ENCODE results near the gene PGM3.

The PGM3 gene

GRCh38 chr6:83132121-83132520, 60.9 kb downstream of the PGM3 start:
- H3K36me3 ChIP-seq (ENCODE audit: insufficient read depth, insufficient read length, low read length), result peaks cover 6% of the 10 kb centered on the region
- no peak for TF ChIP-seq SUZ12 (IDR thresholded peaks at IDR 0.05; ENCODE audit: extremely low read depth, insufficient read depth, insufficient read length)
- H3K9me3 ChIP-seq (ENCODE audit: insufficient read depth, low read length), result no peaks in the 10 kb centered on the region
- DNase-seq (ENCODE audit: low read depth, low spot score), result no peak
- H3K4me1 ChIP-seq (ENCODE audit: insufficient read depth, insufficient read length), result no peaks in the 10 kb centered on the region
- no peak overlapping the region for H3K4me3 ChIP-seq (ENCODE audit: insufficient read length, low read depth)
- H3K27me3 ChIP-seq (ENCODE audit: insufficient read depth, insufficient read length), result no peaks in the 10 kb centered on the region
- no peak overlapping the region for H3K9ac ChIP-seq (ENCODE audit: insufficient read length, low read depth)

GRCh38 chr6:83127976-83128375, 65.1 kb downstream of the PGM3 start:
- Histone ChIP-seq H3K9me3 (ENCODE audit: insufficient read depth, low read length) (no peaks in the 10 kb centered on the region), H3K4me3 (ENCODE audit: insufficient read length, low read depth) (no peak overlapping the region), H3K4me1 (ENCODE audit: insufficient read depth, insufficient read length) (no peaks in the 10 kb centered on the region), H3K27me3 (ENCODE audit: insufficient read depth, insufficient read length) (no peaks in the 10 kb centered on the region), H3K9ac (ENCODE audit: insufficient read length, low read depth) (no peak overlapping the region), H3K36me3 (ENCODE audit: insufficient read depth, insufficient read length, low read length) (peaks cover 18% of the 10 kb centered on the region)
- no peak for TF ChIP-seq YY1 (IDR thresholded peaks at IDR 0.05; ENCODE audit: insufficient read depth, insufficient read length)
- no peak for TF ChIP-seq SUZ12 (IDR thresholded peaks at IDR 0.05; ENCODE audit: extremely low read depth, insufficient read depth, insufficient read length)
- TF ChIP-seq ZNF274 (IDR thresholded peaks at IDR 0.05; ENCODE audit: low read depth, low read length), result no peak
- DNase-seq (ENCODE audit: low read depth, low spot score), result no peak

GRCh38 chr6:83127258-83127657, 65.8 kb downstream of the PGM3 start:
- Histone ChIP-seq H3K27me3 (ENCODE audit: insufficient read depth, insufficient read length) (no peaks in the 10 kb centered on the region), H3K9ac (ENCODE audit: insufficient read length, low read depth) (no peak overlapping the region), H3K4me3 (ENCODE audit: insufficient read length, low read depth) (no peak overlapping the region), H3K4me1 (ENCODE audit: insufficient read depth, insufficient read length) (no peaks in the 10 kb centered on the region), H3K9me3 (ENCODE audit: insufficient read depth, low read length) (no peaks in the 10 kb centered on the region), H3K36me3 (ENCODE audit: insufficient read depth, insufficient read length, low read length) (peaks cover 18% of the 10 kb centered on the region)
- TF ChIP-seq YY1 (IDR thresholded peaks at IDR 0.05; ENCODE audit: insufficient read depth, insufficient read length), result no peak
- TF ChIP-seq SUZ12 (IDR thresholded peaks at IDR 0.05; ENCODE audit: extremely low read depth, insufficient read depth, insufficient read length), result no peak
- TF ChIP-seq ZNF274 (IDR thresholded peaks at IDR 0.05; ENCODE audit: low read depth, low read length), result no peak
- no peak for DNase-seq (ENCODE audit: low read depth, low spot score)

GRCh38 chr6:83126807-83127206, 66.3 kb downstream of the PGM3 start:
- H3K9me3 ChIP-seq (ENCODE audit: insufficient read depth, low read length), result no peaks in the 10 kb centered on the region
- H3K27me3 ChIP-seq (ENCODE audit: insufficient read depth, insufficient read length), result no peaks in the 10 kb centered on the region
- H3K4me1 ChIP-seq (ENCODE audit: insufficient read depth, insufficient read length), result no peaks in the 10 kb centered on the region
- H3K36me3 ChIP-seq (ENCODE audit: insufficient read depth, insufficient read length, low read length), result peaks cover 18% of the 10 kb centered on the region
- no peak overlapping the region for H3K9ac ChIP-seq (ENCODE audit: insufficient read length, low read depth)
- no peak for DNase-seq (ENCODE audit: low read depth, low spot score)
- TF ChIP-seq ZNF274 (IDR thresholded peaks at IDR 0.05; ENCODE audit: low read depth, low read length) (no peak), SUZ12 (IDR thresholded peaks at IDR 0.05; ENCODE audit: extremely low read depth, insufficient read depth, insufficient read length) (no peak), YY1 (IDR thresholded peaks at IDR 0.05; ENCODE audit: insufficient read depth, insufficient read length) (no peak)
- no peak overlapping the region for H3K4me3 ChIP-seq (ENCODE audit: insufficient read length, low read depth)

- no peak for DNase-seq (ENCODE audit: low read depth, low spot score)
- Histone ChIP-seq H3K36me3 (ENCODE audit: insufficient read depth, insufficient read length, low read length) (peaks cover 18% of the 10 kb centered on the region), H3K27me3 (ENCODE audit: insufficient read depth, insufficient read length) (no peaks in the 10 kb centered on the region), H3K4me1 (ENCODE audit: insufficient read depth, insufficient read length) (no peaks in the 10 kb centered on the region), H3K9ac (ENCODE audit: insufficient read length, low read depth) (no peak overlapping the region), H3K9me3 (ENCODE audit: insufficient read depth, low read length) (no peaks in the 10 kb centered on the region), H3K4me3 (ENCODE audit: insufficient read length, low read depth) (no peak overlapping the region)
- TF ChIP-seq YY1 (IDR thresholded peaks at IDR 0.05; ENCODE audit: insufficient read depth, insufficient read length) (no peak), SUZ12 (IDR thresholded peaks at IDR 0.05; ENCODE audit: extremely low read depth, insufficient read depth, insufficient read length) (no peak), ZNF274 (IDR thresholded peaks at IDR 0.05; ENCODE audit: low read depth, low read length) (no peak)
Observed at GRCh38 chr6:83126223-83126622, 66.8 kb downstream of the PGM3 start.

- Histone ChIP-seq H3K27me3 (ENCODE audit: insufficient read depth, insufficient read length) (no peaks in the 10 kb centered on the region), H3K4me1 (ENCODE audit: insufficient read depth, insufficient read length) (no peaks in the 10 kb centered on the region), H3K36me3 (ENCODE audit: insufficient read depth, insufficient read length, low read length) (peaks cover 18% of the 10 kb centered on the region), H3K9ac (ENCODE audit: insufficient read length, low read depth) (no peak overlapping the region), H3K9me3 (ENCODE audit: insufficient read depth, low read length) (no peaks in the 10 kb centered on the region), H3K4me3 (ENCODE audit: insufficient read length, low read depth) (no peak overlapping the region)
- TF ChIP-seq ZNF274 (IDR thresholded peaks at IDR 0.05; ENCODE audit: low read depth, low read length) (no peak), SUZ12 (IDR thresholded peaks at IDR 0.05; ENCODE audit: extremely low read depth, insufficient read depth, insufficient read length) (no peak), YY1 (IDR thresholded peaks at IDR 0.05; ENCODE audit: insufficient read depth, insufficient read length) (no peak)
- no peak for DNase-seq (ENCODE audit: low read depth, low spot score)
Observed at GRCh38 chr6:83125425-83125824, 67.6 kb downstream of the PGM3 start.

GRCh38 chr6:83124553-83124952, 68.5 kb downstream of the PGM3 start:
- DNase-seq (ENCODE audit: low read depth, low spot score), result no peak
- TF ChIP-seq SUZ12 (IDR thresholded peaks at IDR 0.05; ENCODE audit: extremely low read depth, insufficient read depth, insufficient read length), result no peak
- no peak for TF ChIP-seq ZNF274 (IDR thresholded peaks at IDR 0.05; ENCODE audit: low read depth, low read length)
- no peak for TF ChIP-seq YY1 (IDR thresholded peaks at IDR 0.05; ENCODE audit: insufficient read depth, insufficient read length)
- peaks cover 18% of the 10 kb centered on the region for H3K36me3 ChIP-seq (ENCODE audit: insufficient read depth, insufficient read length, low read length)
- no peaks in the 10 kb centered on the region for H3K4me1 ChIP-seq (ENCODE audit: insufficient read depth, insufficient read length)
- H3K27me3 ChIP-seq (ENCODE audit: insufficient read depth, insufficient read length), result no peaks in the 10 kb centered on the region
- no peaks in the 10 kb centered on the region for H3K9me3 ChIP-seq (ENCODE audit: insufficient read depth, low read length)
- H3K9ac ChIP-seq (ENCODE audit: insufficient read length, low read depth), result no peak overlapping the region
- no peak overlapping the region for H3K4me3 ChIP-seq (ENCODE audit: insufficient read length, low read depth)

Measured in NT2/D1 (cell line).